ENCODE data around the gene SLC2A9.

DNA sequence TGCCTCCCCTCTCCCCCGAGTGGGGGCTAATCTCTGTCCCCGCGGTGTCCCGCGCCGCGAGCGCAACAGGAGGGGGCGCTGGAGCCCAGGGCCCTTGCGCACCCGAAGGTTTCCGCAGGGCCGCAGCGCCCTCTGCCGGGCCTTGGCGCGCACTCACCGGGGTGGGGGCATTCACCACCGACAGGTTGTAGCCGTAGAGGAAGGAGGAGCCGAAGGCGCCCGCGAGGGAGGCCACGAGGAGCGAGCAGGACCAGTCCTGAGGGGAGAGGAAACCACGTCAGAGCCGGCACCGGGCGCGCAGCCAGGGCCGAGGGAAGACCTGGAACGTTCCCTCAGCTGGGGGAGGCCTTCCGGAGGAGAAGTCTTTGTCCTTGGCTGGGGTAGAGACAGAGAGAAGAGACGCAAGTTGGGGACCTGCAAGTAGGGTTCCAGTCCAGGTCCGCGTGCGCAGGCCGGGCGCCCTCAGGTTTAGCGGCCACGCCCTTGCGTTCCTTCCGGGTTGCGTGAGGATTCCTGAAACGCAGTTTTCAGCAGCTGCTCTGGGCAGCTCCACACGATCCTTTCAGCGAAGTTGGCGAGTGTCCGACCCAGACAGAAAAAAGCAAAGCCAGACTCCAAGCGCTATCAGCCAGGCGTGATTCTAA is 2.4 kb downstream of the SLC2A9 start:
- TF ChIP-seq CTCF (conservative IDR thresholded peaks at IDR 0.05 in 1 of 2, IDR thresholded peaks at IDR 0.05 in 1 of 2; ENCODE audit: low read depth in 1 of 2, low read length in 2 of 2) (peak; percentile 83 to 96), EZH2 (IDR thresholded peaks at IDR 0.05; ENCODE audit: low read length, missing control alignments) (no peak)
